ENCODE data around the gene CMTM7. TPM values are rescaled to one million over a fixed set of nuclear protein-coding genes. Genes with fewer than 3 reads are reported as not detected.

CMTM7 gene
- total RNA-seq, 3 donors from 2014 or later: 3.6 to 5.1 (median 4.8) TPM

- TF ChIP-seq CTCF (IDR thresholded peaks at IDR 0.05): no peak
- DNase-seq (no peak), ATAC-seq (no peak)
- intact Hi-C loops (cut with DNase I, micrococcal nuclease): no loop called here
- Histone ChIP-seq H3K4me1 (ENCODE audit: low read depth) (no peaks in the 10 kb centered on the region), H3K4me3 (no peak overlapping the region), H3K36me3 (ENCODE audit: low read depth) (no peaks in the 10 kb centered on the region), H3K9me3 (no peaks in the 10 kb centered on the region)
Measured at GRCh38 chr3:32431481-32431880, 39.8 kb downstream of the CMTM7 start.

- Histone ChIP-seq H3K36me3 (ENCODE audit: low read depth) (no peaks in the 10 kb centered on the region), H3K4me3 (no peak overlapping the region), H3K9me3 (no peaks in the 10 kb centered on the region), H3K4me1 (ENCODE audit: low read depth) (no peaks in the 10 kb centered on the region)
- ATAC-seq (peak; percentile 9), DNase-seq (no peak)
- TF ChIP-seq CTCF (IDR thresholded peaks at IDR 0.05): no peak
- intact Hi-C loops (cut with DNase I, micrococcal nuclease): no loop called here
Measured at GRCh38 chr3:32432045-32432710, 40.5 kb downstream of the CMTM7 start.

- no peak overlapping the region for H3K4me3 ChIP-seq
- ATAC-seq: peak; percentile 42
- DNase-seq: no peak
- H3K4me1 ChIP-seq (ENCODE audit: low read depth): no peaks in the 10 kb centered on the region
- intact Hi-C loops (cut with DNase I, micrococcal nuclease): no loop called here
- no peak for TF ChIP-seq CTCF (IDR thresholded peaks at IDR 0.05)
- H3K9me3 ChIP-seq: no peaks in the 10 kb centered on the region
- H3K36me3 ChIP-seq (ENCODE audit: low read depth): no peaks in the 10 kb centered on the region
Measured at GRCh38 chr3:32432711-32433530, 41.3 kb downstream of the CMTM7 start.

- Histone ChIP-seq H3K4me3 (no peak overlapping the region), H3K9me3 (no peaks in the 10 kb centered on the region), H3K36me3 (ENCODE audit: low read depth) (no peaks in the 10 kb centered on the region), H3K4me1 (ENCODE audit: low read depth) (no peaks in the 10 kb centered on the region)
- DNase-seq (no peak), ATAC-seq (no peak)
- intact Hi-C loops (cut with DNase I, micrococcal nuclease): no loop called here
- no peak for TF ChIP-seq CTCF (IDR thresholded peaks at IDR 0.05)
Measured at GRCh38 chr3:32434206-32434605, 42.6 kb downstream of the CMTM7 start.

GRCh38 chr3:32435911-32436815 is 44.5 kb downstream of the CMTM7 start:
- H3K4me1 ChIP-seq (ENCODE audit: low read depth): no peaks in the 10 kb centered on the region
- ATAC-seq: no peak
- DNase-seq: peak in 1 of 3 donors; percentile 2
- H3K4me3 ChIP-seq: no peak overlapping the region
- no peaks in the 10 kb centered on the region for H3K9me3 ChIP-seq
- no peaks in the 10 kb centered on the region for H3K36me3 ChIP-seq (ENCODE audit: low read depth)
- intact Hi-C loops (cut with DNase I, micrococcal nuclease): no loop called here
- no peak for TF ChIP-seq CTCF (IDR thresholded peaks at IDR 0.05)

Measured in mucosa of descending colon (tissue), 3 donors.